ENCODE results near the gene HYDIN.
"Not testable (repeated sequence)": the region's sequence is repeated elsewhere in the genome, so short reads cannot be mapped to it uniquely, and the experiment has no call there.

HYDIN gene

GRCh38 chr16:71109656-71110208 is 120.8 kb downstream of the HYDIN start:
- DNase-seq (ENCODE audit: low read depth in 2 of 2): not testable (repeated sequence)

- not testable (repeated sequence) for DNase-seq (ENCODE audit: low read depth in 2 of 2)
Measured at GRCh38 chr16:71105881-71106280, 124.6 kb downstream of the HYDIN start.

- DNase-seq (ENCODE audit: low read depth in 2 of 2): not testable (repeated sequence)
Measured at GRCh38 chr16:71083573-71083972, 146.9 kb downstream of the HYDIN start.

GRCh38 chr16:71080777-71081176 is 149.7 kb downstream of the HYDIN start:
- not testable (repeated sequence) for DNase-seq (ENCODE audit: low read depth in 2 of 2)

- DNase-seq (ENCODE audit: low read depth in 2 of 2): not testable (repeated sequence)
Measured at GRCh38 chr16:71080262-71080661, 150.3 kb downstream of the HYDIN start.

- not testable (repeated sequence) for DNase-seq (ENCODE audit: low read depth in 2 of 2)
Measured at GRCh38 chr16:71070651-71071050, 159.9 kb downstream of the HYDIN start.

- not testable (repeated sequence) for DNase-seq (ENCODE audit: low read depth in 2 of 2)
Measured at GRCh38 chr16:71069842-71070241, 160.7 kb downstream of the HYDIN start.

GRCh38 chr16:71053897-71054609 is 176.5 kb downstream of the HYDIN start:
- not testable (repeated sequence) for DNase-seq (ENCODE audit: low read depth in 2 of 2)

- not testable (repeated sequence) for DNase-seq (ENCODE audit: low read depth in 2 of 2)
Measured at GRCh38 chr16:71050307-71050706, 180.2 kb downstream of the HYDIN start.

- not testable (repeated sequence) for DNase-seq (ENCODE audit: low read depth in 2 of 2)
Measured at GRCh38 chr16:71039368-71040111, 191.0 kb downstream of the HYDIN start.

GRCh38 chr16:71038421-71038820 is 192.1 kb downstream of the HYDIN start:
- DNase-seq (ENCODE audit: low read depth in 2 of 2): not testable (repeated sequence)

GRCh38 chr16:71037987-71038386 is 192.5 kb downstream of the HYDIN start:
- not testable (repeated sequence) for DNase-seq (ENCODE audit: low read depth in 2 of 2)

- not testable (repeated sequence) for DNase-seq (ENCODE audit: low read depth in 2 of 2)
Measured at GRCh38 chr16:71028032-71028727, 202.3 kb downstream of the HYDIN start.

- DNase-seq (ENCODE audit: low read depth in 2 of 2): not testable (repeated sequence)
Measured at GRCh38 chr16:71027511-71027910, 203.0 kb downstream of the HYDIN start.

- not testable (repeated sequence) for DNase-seq (ENCODE audit: low read depth in 2 of 2)
Measured at GRCh38 chr16:71023851-71024439, 206.6 kb downstream of the HYDIN start.

- DNase-seq (ENCODE audit: low read depth in 2 of 2): not testable (repeated sequence)
Measured at GRCh38 chr16:71021961-71022537, 208.5 kb downstream of the HYDIN start.

GRCh38 chr16:71019067-71019682 is 211.3 kb downstream of the HYDIN start:
- DNase-seq (ENCODE audit: low read depth in 2 of 2): not testable (repeated sequence)

- not testable (repeated sequence) for DNase-seq (ENCODE audit: low read depth in 2 of 2)
Measured at GRCh38 chr16:71015419-71015818, 215.1 kb downstream of the HYDIN start.

- DNase-seq (ENCODE audit: low read depth in 2 of 2): not testable (repeated sequence)
Measured at GRCh38 chr16:71009440-71010223, 220.9 kb downstream of the HYDIN start.

GRCh38 chr16:71006516-71006915 is 224.0 kb downstream of the HYDIN start:
- not testable (repeated sequence) for DNase-seq (ENCODE audit: low read depth in 2 of 2)
